DMS79 treated with DMSO at 0.1 percent for 48 hours (cell line): ENCODE measurements around the gene RTN1.
A peak's percentile ranks its signal among the peaks of the same experiment; 100 is the strongest.
"Not testable (repeated sequence)": the region's sequence is repeated elsewhere in the genome, so short reads cannot be mapped to it uniquely, and the experiment has no call there.

ENCODE experiments used
- DNase-seq: peaks from one replicate; lab custom pipeline; 2025; lab: John Stamatoyannopoulos, UW

RTN1 gene

GRCh38 chr14:59699442-59699841 is 171.1 kb downstream of the RTN1 start:
- DNase-seq, result no peak

- DNase-seq, result no peak
Measured at GRCh38 chr14:59698793-59699192, 171.8 kb downstream of the RTN1 start.

- no peak for DNase-seq
Measured at GRCh38 chr14:59695198-59695597, 175.4 kb downstream of the RTN1 start.

- no peak for DNase-seq
Measured at GRCh38 chr14:59691266-59691665, 179.3 kb downstream of the RTN1 start.

- DNase-seq, result no peak
Measured at GRCh38 chr14:59690426-59690825, 180.2 kb downstream of the RTN1 start.

- no peak for DNase-seq
Measured at GRCh38 chr14:59688224-59689170, 182.1 kb downstream of the RTN1 start.

DNA sequence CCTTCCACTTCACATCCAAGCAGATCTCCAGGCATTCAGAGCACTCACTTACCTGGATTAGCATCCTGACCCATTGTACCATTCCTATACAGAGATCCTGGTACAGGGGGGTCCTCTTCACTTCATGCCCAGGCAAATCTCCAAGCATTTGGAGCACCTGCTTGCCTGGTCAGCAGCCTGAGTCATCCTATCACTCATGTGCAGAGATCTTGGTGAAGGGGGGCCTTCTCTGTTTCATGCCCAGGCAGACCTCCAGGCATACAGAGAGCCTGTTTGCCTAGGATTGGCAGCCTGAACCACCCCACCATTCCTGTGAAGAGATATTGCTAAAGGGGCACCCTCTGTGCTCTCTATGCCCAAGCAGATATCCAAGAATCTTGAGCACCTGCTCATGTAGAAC is 182.9 kb downstream of the RTN1 start:
- no peak for DNase-seq

- peak; percentile 20 for DNase-seq
Measured at GRCh38 chr14:59679872-59680271, 190.7 kb downstream of the RTN1 start.

GRCh38 chr14:59678352-59678751 is 192.2 kb downstream of the RTN1 start:
- no peak for DNase-seq

GRCh38 chr14:59677771-59678231 is 192.8 kb downstream of the RTN1 start:
- DNase-seq, result no peak

DNA sequence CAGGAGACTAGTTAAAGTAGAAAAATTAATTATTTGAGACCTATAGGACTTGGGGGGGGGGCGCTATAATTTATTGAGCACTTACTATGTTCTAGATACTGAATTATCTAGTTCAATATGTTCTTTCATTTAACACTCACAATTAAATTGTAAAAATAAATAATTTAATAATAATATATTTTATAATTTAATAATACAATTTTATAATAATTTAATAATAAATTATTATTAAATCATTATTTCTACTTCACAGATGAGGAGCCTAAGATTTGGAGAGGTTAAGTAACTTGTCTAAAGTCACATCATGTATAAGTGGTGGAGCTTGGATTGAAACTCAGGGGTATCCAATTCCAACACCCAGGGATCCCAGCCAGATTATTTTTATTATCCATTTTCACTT is 195.2 kb downstream of the RTN1 start:
- no peak for DNase-seq

DNA sequence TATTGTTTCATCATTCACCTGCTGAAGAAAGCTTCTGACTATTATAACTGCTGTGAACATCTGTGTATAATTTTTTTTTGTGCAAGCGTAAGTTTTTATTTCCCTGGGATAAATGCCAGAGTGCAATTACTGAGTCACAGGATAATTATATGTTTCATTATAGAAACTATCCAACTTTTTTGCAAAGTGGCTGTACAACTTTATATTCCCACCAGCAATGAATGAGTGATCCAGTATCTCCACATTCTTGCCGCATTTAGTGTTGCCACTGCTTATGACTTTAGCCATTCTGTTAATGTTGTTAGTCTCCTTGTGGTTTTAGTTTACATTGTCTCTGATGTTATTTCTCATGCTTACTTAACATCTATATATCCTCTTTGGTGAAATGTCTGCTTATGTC is 205.8 kb downstream of the RTN1 start:
- no peak for DNase-seq

GRCh38 chr14:59657769-59658168 is 212.8 kb downstream of the RTN1 start:
- DNase-seq, result no peak

DNA sequence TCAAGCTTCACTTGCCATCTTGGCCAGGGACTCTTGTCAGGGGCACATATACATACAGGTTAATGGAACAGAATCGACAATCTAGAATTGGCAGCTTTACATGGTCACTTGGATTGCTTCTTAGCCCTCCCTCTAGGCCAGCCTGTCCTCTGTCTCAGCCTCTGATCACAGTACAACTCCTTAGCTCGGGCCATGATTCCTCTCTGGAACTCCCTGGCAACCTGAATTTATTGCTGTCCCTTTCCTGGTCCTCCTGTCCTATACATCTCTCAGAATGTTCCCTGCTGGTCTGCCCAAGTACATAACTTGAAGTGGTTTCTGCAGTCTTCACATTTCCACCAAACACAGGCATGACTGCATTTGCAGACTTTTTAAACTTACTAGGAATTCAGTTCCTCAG is 214.1 kb downstream of the RTN1 start:
- DNase-seq, result no peak

- DNase-seq, result not testable (repeated sequence)
Measured at GRCh38 chr14:59654131-59654530, 216.4 kb downstream of the RTN1 start.

GRCh38 chr14:59646832-59647231 is 223.7 kb downstream of the RTN1 start:
- DNase-seq, result not testable (repeated sequence)

- no peak for DNase-seq
Measured at GRCh38 chr14:59638885-59639284, 231.7 kb downstream of the RTN1 start.

DNA sequence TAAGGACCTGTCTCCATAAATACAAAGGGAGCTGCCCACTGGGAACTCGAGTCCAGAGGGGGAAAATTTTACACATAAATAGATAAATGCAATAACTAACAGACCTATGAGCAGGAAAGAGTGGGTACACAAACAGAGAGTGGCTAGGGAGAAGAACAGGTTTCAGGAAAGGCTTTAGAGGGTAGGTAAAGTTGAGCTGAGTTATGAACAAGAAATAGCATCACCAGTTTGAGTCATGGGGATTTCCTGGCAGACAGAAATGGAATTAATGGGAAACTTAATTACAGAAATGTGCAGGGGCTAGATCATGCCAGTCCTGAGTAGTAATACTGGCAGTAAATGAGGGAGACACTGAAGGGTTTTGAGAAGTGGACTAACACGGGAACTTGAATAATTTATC is 236.0 kb downstream of the RTN1 start:
- DNase-seq, result no peak

- no peak for DNase-seq
Measured at GRCh38 chr14:59633486-59633885, 237.1 kb downstream of the RTN1 start.

GRCh38 chr14:59632381-59632780 is 238.2 kb downstream of the RTN1 start:
- DNase-seq, result no peak

GRCh38 chr14:59631237-59631636 is 239.3 kb downstream of the RTN1 start:
- DNase-seq, result no peak

GRCh38 chr14:59630288-59630963 is 240.2 kb downstream of the RTN1 start:
- DNase-seq, result no peak
